Spleen (tissue), 7 donors: ENCODE results near the gene MTA2.

Experiments
- CTCF ChIP-seq, 11 experiments: fragments of 200-600 bp in 7 of 11; fragments of 450-650 bp in 4 of 11; sonication (generic) in 4 of 11; IDR thresholded peaks in 8 of 11; conservative IDR thresholded peaks in 3 of 11; 1 replicate in 7 of 11; 2 replicates in 4 of 11; pipeline versions ENCODE4 v1.4.0 to v1.8.0; 2016 to 2021; ENCODE audit warnings: antibody characterized with exemption in 11 of 11, inconsistent platforms in 4 of 11, mild to moderate bottlenecking in 1 of 11
- POLR2A ChIP-seq, 3 donors: fragments of 450-650 bp; IDR thresholded peaks; one replicate each; pipeline ENCODE4 v1.5.1; 2017; ENCODE audit warnings: antibody characterized with exemption in 3 of 3, mild to moderate bottlenecking in 1 of 3
- POLR2AphosphoS5 ChIP-seq, 3 donors: sonication (generic); formaldehyde crosslinking; IDR thresholded peaks; one replicate each; pipeline ENCODE4 v1.5.1; 2017; ENCODE audit warnings: antibody characterized with exemption in 3 of 3
- donor health status: DM: no; HTN: no; CAD: no; lungs with moderate emphysema.
- donor health status: DM: no; HTN: no; CAD: no.
- donor health status: DM: no; HTN: no; CAD: no.

- TF ChIP-seq CTCF (IDR thresholded peaks at IDR 0.05 in 8 of 11, conservative IDR thresholded peaks at IDR 0.05 in 3 of 11) (no peak), POLR2AphosphoS5 (IDR thresholded peaks at IDR 0.05) (no peak), POLR2A (IDR thresholded peaks at IDR 0.05) (no peak)
These were observed 32.1 kb downstream of the MTA2 start for GRCh38 chr11:62569611-62570010.
